ENCODE data around the gene TBC1D22A.

The TBC1D22A gene

DNA sequence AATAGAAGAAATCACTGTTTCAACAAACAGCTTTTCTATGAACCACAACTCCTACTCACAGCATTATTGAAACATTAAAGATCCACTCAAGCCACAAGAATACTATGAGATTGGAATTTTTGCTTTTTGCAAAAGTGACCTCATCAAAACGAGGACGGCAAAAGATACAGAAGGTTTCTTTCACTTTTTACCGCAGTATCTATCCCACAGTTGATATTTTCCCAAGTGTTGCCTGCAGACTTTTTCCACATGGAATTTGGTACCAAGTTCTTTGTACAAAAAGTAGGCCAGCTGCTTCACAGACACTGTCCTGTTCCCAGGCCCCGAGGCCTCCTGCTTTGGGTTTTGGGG, 204.0 kb downstream of the TBC1D22A start:
- H3K27me3 ChIP-seq (ENCODE audit: insufficient read depth, low read depth, severe bottlenecking) = no peaks in the 10 kb centered on the region
- H3K9me3 ChIP-seq (ENCODE audit: severe bottlenecking) = no peaks in the 10 kb centered on the region
- H3K4me3 ChIP-seq (ENCODE audit: low read depth, low read length) = no peak overlapping the region
- H3K27ac ChIP-seq = no peak overlapping the region
- DNase-seq = no peak
- H3K36me3 ChIP-seq = no peaks in the 10 kb centered on the region
- TF ChIP-seq, protein P1, sequence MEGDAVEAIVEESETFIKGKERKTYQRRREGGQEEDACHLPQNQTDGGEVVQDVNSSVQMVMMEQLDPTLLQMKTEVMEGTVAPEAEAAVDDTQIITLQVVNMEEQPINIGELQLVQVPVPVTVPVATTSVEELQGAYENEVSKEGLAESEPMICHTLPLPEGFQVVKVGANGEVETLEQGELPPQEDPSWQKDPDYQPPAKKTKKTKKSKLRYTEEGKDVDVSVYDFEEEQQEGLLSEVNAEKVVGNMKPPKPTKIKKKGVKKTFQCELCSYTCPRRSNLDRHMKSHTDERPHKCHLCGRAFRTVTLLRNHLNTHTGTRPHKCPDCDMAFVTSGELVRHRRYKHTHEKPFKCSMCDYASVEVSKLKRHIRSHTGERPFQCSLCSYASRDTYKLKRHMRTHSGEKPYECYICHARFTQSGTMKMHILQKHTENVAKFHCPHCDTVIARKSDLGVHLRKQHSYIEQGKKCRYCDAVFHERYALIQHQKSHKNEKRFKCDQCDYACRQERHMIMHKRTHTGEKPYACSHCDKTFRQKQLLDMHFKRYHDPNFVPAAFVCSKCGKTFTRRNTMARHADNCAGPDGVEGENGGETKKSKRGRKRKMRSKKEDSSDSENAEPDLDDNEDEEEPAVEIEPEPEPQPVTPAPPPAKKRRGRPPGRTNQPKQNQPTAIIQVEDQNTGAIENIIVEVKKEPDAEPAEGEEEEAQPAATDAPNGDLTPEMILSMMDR (IDR thresholded peaks at IDR 0.05; ENCODE audit: low read depth, low read length) = no peak

DNA sequence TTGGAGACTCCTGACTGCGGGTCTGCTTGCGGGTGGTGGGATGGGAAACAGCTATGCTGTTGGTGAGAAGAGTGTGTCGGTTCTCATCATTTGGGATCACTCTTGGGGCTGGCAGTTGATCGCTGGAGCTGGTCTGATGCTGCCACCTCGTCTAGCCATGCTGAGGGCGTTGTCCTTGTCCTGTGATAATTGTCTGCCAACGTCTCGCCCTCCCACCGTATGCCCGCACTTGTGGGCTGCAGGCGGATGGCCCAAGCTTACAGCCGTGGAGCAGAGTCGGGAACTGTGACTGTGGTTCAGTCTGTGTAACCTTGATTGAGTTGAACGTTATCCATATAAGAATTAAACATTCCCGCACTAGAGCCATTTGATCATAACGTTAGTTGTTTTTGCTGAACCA, 204.4 kb downstream of the TBC1D22A start:
- Histone ChIP-seq H3K27me3 (ENCODE audit: insufficient read depth, low read depth, severe bottlenecking) (no peaks in the 10 kb centered on the region), H3K27ac (no peak overlapping the region), H3K9me3 (ENCODE audit: severe bottlenecking) (no peaks in the 10 kb centered on the region), H3K36me3 (no peaks in the 10 kb centered on the region), H3K4me3 (ENCODE audit: low read depth, low read length) (no peak overlapping the region)
- DNase-seq = no peak
- TF ChIP-seq, protein P1 (IDR thresholded peaks at IDR 0.05; ENCODE audit: low read depth, low read length) = no peak

DNA sequence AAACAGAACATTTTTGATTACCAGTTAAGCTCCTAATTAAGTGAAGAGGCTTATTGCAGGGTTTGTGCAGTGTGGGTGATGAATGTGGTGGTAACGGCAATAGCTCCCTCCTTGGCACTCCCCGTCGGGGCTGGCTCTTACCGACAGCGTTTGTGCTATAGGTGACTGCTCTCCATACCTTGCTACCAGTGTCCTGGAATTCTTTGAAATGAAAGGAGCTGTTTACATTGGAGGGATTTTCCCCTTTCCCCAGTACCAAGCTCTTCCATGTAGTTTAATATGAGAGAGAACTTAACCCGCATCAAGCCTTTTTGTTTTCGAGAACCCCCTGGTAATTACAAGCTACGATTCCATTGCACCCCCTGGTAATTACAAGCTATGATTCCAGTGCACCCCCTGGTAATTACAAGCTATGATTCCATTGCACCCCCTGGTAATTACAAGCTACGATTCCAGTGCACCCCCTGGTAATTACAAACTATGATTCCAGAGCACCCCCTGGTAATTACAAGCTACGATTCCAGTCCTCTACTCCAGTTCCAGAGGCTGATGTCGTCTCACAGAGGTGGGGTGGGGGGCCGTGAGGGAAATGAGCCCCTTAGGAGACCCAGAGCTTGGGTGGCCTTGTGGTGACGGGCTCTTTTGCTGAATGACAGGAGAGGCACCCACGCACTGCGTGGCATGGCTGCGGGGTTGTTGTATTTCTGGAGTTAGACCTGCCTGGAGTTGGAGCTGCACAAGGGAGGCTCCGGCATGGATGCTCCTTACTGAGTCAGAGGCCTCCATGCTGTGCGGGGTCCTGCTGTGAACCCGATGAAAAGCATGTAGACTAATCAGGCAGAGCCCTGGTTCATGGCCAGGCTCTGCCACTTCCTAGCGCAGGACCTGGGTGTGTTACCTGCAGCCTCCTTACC, 205.3 kb downstream of the TBC1D22A start:
- no peak overlapping the region for H3K4me3 ChIP-seq (ENCODE audit: low read depth, low read length)
- no peak overlapping the region for H3K27ac ChIP-seq
- H3K9me3 ChIP-seq (ENCODE audit: severe bottlenecking) = no peaks in the 10 kb centered on the region
- H3K27me3 ChIP-seq (ENCODE audit: insufficient read depth, low read depth, severe bottlenecking) = no peaks in the 10 kb centered on the region
- TF ChIP-seq, protein P1 (IDR thresholded peaks at IDR 0.05; ENCODE audit: low read depth, low read length) = no peak
- no peaks in the 10 kb centered on the region for H3K36me3 ChIP-seq
- DNase-seq = no peak

DNA sequence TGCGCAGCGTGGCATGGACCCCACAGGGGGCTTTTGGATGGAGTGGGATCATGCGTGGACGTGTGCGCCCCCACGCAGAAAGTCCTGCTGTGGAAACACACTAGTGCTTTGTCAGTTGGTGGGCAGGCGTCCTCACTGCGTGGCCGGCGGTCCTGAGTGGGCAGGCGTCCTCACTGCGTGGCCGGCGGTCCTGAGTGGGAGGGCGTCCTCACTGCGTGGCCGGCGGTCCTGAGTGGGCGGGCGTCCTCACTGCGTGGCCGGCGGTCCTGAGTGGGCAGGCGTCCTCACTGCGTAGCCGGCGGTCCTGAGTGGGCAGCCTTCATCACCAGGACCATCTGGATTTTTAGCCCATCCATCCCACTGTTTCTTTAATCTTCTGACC, 205.9 kb downstream of the TBC1D22A start:
- no peak for DNase-seq

DNA sequence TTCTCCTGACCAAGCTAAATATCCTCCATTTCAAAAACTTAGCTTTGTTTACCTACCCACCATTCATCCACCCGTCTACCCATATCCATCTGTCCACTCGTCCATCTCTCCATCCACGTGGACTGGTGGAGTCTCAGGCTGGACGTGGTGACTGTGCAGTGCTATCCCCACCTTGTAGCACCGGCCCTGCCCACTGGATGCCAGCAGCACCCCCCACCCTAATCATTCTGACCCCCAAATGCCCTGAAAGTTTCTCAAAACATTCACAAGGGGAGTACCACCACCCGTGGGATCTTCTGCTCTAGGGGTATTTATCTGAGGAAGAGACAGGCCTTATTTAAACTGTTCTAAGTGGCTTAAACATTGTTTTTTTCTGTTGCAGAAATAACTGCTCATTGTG, 206.4 kb downstream of the TBC1D22A start:
- DNase-seq = no peak
- Histone ChIP-seq H3K27me3 (ENCODE audit: insufficient read depth, low read depth, severe bottlenecking) (no peaks in the 10 kb centered on the region), H3K27ac (no peak overlapping the region), H3K4me3 (ENCODE audit: low read depth, low read length) (no peak overlapping the region), H3K36me3 (no peaks in the 10 kb centered on the region), H3K9me3 (ENCODE audit: severe bottlenecking) (no peaks in the 10 kb centered on the region)
- TF ChIP-seq, protein P1 (IDR thresholded peaks at IDR 0.05; ENCODE audit: low read depth, low read length) = no peak

More for the DNA sequence above, 205.9 kb downstream of the TBC1D22A start:
- TF ChIP-seq, protein P1 (IDR thresholded peaks at IDR 0.05; ENCODE audit: low read depth, low read length) = no peak
- Histone ChIP-seq H3K27me3 (ENCODE audit: insufficient read depth, low read depth, severe bottlenecking) (no peaks in the 10 kb centered on the region), H3K4me3 (ENCODE audit: low read depth, low read length) (no peak overlapping the region), H3K27ac (no peak overlapping the region), H3K9me3 (ENCODE audit: severe bottlenecking) (no peaks in the 10 kb centered on the region), H3K36me3 (no peaks in the 10 kb centered on the region)
